GM06990 (cell line): Measurements from ENCODE around the gene CCDC87.

Experiments
- DNase-seq: peaks from one replicate; pipeline ENCODE4 v3.0.0-alpha.2; 2011; ENCODE audit not compliant: insufficient read length; ENCODE audit errors: extremely low read depth
- H3K27me3 ChIP-seq: replicated peaks from 2 replicates; pipeline ENCODE4 v1.6.0; 2011; ENCODE audit warnings: low read length; ENCODE audit not compliant: control insufficient read depth, insufficient read depth
- H3K36me3 ChIP-seq: 2 replicates; pipeline ENCODE4 v1.5.1; 2011; ENCODE audit warnings: low read length; ENCODE audit not compliant: control insufficient read depth, insufficient read depth
- H3K4me3 ChIP-seq: replicated peaks from 2 replicates; pipeline ENCODE4 v1.5.1; 2011; ENCODE audit warnings: low read depth, mild to moderate bottlenecking, control low read depth, low read length
- CTCF ChIP-seq: IDR thresholded peaks from 2 replicates; pipeline ENCODE4 v1.5.1; 2011; ENCODE audit warnings: low read length, control low read depth, mild to moderate bottlenecking, inconsistent platforms; ENCODE audit not compliant: insufficient read depth, poor library complexity, severe bottlenecking

Gene CCDC87

GRCh38 chr11:66569076-66569475 lies 23.8 kb downstream of the CCDC87 start:
- no peak for TF ChIP-seq CTCF
- Histone ChIP-seq H3K4me3 (no peak overlapping the region), H3K27me3 (peaks cover 5% of the 10 kb centered on the region), H3K36me3 (no peaks in the 10 kb centered on the region)
- no peak for DNase-seq

- Histone ChIP-seq H3K36me3 (no peaks in the 10 kb centered on the region), H3K27me3 (peaks cover 5% of the 10 kb centered on the region), H3K4me3 (peak within 1 kb of the TSS; percentile 34)
- DNase-seq = peak; percentile 64
- TF ChIP-seq CTCF = no peak
These were observed 24.5 kb downstream of the CCDC87 start, which contains the start of gene CTSF for GRCh38 chr11:66568124-66568916. CTSF (minus strand) TSS chr11:66568606; CDS start chr11:66568486, 120 bp downstream.

GRCh38 chr11:66567787-66568123 lies 25.1 kb downstream of the CCDC87 start:
- no peak for TF ChIP-seq CTCF

GRCh38 chr11:66566221-66566620 lies 26.6 kb downstream of the CCDC87 start:
- no peak for TF ChIP-seq CTCF
- Histone ChIP-seq H3K36me3 (no peaks in the 10 kb centered on the region), H3K27me3 (peaks cover 5% of the 10 kb centered on the region), H3K4me3 (no peak overlapping the region)
- no peak for DNase-seq

More at GRCh38 chr11:66567787-66568123, 25.1 kb downstream of the CCDC87 start:
- Histone ChIP-seq H3K4me3 (peak overlapping the region; percentile 34), H3K27me3 (peaks cover 5% of the 10 kb centered on the region), H3K36me3 (no peaks in the 10 kb centered on the region)
- no peak for DNase-seq

GRCh38 chr11:66564984-66565383 lies 27.9 kb downstream of the CCDC87 start:
- H3K36me3 ChIP-seq = no peaks in the 10 kb centered on the region
- DNase-seq = no peak
- peaks cover 5% of the 10 kb centered on the region for H3K27me3 ChIP-seq
- no peak for TF ChIP-seq CTCF
- no peak overlapping the region for H3K4me3 ChIP-seq
